GF-D8 (cell line): Measurements from ENCODE around the gene GPR158.

Experiments
- DNase-seq: peaks from one replicate; lab custom pipeline; 2025; lab: John Stamatoyannopoulos, UW

Gene GPR158

DNA sequence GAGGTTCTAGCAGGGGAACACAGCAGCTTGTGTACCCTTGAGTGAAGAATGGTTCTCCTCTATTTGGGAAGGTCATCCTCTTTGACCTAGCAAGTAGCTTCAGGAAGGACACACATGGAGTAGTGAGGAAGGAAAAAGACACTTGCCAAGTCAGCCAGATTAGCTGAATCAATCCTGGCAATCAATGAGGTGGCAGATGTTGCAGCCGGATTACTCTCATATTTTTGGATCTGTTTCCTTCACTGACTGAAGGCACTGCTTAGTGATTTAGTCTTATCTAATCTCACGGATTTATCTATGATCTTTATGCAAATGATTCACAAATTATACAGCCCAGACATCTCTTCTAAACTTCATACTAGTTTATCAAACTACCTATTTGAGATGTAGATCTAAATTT is 218.8 kb downstream of the GPR158 start:
- DNase-seq: no peak

DNA sequence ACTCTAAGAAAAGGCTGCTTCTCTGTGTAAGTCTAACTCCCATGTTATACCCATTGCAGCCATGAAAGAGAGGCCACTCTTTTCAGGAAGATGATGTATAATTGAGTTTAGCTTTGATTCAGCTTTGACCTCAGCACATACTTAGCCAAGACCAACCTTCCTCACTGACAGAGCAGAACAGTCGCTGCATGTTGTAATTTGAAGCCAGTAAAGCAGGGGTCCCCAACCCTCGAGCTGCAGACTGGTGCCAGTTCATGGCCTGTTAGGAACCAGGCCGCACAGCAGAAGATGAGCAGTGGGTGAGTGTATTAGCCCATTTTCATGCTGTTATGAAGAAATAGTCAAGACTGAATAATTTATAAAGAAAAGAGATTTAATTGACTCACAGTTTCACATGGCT is 223.9 kb downstream of the GPR158 start:
- DNase-seq: no peak

DNA sequence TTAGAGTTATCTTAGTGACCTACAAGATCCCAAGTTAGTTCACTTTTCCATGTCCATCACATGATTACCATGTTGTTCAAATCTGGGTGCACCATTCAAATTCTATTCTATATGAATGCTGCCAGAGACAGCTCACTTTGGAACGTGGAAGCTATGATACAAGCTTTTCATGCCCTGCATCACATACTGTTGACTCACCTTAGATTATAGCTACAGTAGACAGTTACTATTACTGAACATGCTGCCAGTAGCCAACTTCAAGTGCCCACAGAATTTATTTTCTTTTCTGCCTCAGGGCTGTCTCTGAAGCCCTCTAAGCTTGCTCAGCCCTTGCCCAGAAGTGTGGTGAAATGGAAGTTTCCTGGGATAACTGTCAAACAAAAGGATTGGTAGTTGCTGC is 231.1 kb downstream of the GPR158 start:
- no peak for DNase-seq

DNA sequence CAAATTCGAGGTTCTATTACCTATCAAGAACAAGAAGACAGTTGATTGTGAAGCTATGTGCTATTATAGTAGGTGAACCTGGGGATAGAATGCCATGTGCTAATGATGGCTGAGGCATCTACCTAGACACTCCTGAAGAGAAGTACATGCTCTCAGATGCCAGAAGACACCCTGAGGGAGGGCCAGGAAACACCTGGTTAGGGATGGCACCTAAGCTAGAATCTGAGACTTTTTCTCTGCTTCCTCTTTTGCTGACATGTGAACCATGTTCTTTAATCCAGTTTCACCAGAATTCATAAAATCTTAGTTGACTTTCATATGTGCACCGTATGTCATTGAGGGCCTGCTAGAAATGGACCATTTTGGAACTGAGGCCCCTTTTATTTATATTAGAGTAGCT is 242.8 kb downstream of the GPR158 start:
- no peak for DNase-seq

DNA sequence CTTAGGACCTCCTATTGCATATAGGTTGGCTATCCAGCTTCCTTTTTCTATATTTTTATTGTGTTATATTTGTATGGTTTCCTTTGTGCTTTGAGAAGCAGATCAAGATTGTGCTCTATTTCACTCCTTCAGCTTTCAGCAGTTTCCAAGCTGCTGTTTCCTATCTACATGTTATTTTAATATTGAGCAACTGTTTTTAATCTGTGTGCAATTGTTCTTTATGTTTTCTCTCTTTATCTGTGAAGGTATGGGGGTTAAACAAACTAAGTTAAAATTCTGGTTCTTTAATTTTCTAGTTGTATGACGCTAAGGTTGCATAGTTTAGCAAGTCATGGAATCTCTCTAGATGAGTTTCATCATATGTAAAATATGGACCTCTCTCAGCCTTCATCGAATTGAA is 251.0 kb downstream of the GPR158 start:
- DNase-seq: no peak

DNA sequence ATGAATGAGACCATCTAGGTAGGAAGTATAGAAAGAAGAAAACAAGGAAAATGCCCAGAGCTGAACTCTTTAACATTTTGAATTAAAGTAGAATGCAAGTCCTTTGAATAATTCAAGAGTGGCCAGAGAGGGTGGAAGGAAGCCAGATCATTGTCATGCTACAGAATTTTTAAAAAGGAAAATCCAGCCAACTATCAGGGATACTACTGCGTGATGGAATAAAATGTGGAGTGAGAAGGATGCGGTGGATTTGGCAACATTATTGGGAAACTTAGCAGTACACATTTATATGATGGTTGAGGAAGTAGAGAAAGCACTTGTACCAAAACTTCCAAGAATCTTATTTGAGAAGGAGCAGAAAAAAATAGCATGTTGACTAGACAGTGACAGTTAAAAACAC is 261.6 kb downstream of the GPR158 start:
- no peak for DNase-seq

DNA sequence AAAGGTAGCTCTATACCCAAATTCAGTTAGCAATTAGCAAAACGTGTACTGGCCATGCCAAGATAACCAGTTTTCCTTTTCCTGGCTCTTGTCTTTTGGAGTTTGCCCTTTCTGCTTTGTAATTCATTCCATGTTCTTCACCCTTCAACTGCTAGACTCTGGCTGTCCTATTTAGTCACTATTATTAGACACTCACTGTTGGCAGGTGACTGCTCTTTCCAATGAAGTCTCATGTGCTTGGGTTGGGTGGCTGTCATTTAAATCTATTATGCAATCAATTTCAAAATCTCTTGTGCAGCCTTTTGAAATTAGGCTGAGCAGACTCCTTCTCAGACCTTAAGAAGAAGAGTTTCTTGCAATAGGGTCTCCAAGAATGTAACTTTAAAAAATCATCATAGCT is 266.5 kb downstream of the GPR158 start:
- no peak for DNase-seq

DNA sequence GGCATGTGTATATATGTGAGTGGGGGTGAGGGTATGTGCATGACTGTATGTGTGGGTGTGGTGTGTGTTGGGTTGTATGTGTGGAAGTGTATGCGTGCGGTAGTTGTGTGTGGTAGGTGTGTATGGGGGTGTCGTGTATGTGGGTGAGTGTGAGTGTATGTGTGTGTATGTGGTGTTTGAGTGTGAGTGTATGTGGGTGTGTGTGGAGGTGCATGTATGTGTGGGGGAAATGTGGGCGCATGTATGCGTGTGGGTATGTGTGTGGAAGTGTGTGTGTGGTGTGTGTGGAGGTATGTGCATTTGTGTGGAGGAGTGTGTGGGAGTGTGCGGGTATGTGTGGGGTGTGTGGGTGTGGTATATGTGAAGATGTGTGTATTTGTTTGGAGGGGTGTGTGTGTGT is 269.5 kb downstream of the GPR158 start:
- DNase-seq: no peak

DNA sequence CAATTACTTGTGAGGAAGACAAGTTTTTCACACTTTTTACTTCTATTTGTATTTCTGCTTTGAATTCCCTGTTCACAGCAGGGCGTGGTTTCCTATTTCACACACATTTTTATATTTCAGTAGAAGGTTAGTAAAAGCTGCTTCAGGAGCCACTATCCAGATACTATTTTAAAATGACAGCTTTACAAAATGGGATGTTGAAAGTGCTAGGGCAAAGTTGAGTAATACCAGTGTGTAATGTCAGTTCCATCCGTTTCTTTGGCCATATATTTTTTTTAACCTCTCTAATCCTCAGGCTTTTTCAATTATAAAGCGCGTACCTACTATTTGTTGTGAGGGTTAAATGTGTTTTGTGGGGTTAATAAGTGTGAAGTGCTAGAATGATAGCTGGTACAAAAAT is 276.6 kb downstream of the GPR158 start:
- DNase-seq: no peak

DNA sequence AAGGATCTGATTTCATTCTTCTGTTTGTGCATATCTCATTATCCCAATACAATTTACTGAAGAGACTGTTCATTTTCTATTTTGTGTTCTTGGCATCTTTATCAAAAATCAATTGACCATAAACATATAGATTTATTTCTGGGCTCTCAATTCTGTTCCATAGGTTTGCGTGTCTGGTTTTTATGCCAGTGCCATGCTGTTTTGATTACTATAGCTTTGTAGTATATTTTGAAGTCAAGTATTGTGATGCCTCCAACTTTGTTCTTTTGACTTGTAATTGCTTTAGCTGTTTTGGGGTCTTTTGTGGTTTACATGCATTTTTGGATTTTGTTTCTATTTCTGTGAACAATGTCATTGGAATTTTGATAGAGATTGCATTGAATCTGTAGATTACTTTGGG is 278.8 kb downstream of the GPR158 start:
- no peak for DNase-seq

DNA sequence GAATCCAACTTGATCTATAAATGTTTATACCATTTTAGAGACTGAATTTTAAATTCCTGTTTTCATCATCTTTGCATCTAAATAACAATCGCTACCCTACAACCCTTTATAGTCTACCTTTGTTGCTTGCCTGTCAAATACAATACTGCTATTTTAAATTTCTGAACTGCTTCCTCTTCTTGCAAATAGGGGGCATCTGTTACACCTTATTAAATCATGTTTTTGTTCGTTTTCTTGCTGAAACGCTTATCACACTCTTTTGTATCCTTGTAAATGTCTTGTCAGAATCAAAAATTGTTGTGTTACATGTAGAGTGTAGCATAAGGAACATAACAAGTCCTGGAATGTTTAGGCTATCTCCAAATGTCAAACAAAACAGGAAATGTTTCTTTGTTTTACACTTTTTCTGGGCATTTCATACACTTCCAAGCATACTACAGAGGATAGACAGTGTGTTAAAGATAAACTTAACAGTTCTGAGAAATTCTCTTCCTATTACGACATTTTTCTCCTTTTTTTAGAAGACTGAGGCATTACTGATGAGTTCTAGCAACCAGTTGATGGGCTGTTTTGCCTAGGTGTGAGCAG is 281.3 kb downstream of the GPR158 start:
- DNase-seq: no peak

DNA sequence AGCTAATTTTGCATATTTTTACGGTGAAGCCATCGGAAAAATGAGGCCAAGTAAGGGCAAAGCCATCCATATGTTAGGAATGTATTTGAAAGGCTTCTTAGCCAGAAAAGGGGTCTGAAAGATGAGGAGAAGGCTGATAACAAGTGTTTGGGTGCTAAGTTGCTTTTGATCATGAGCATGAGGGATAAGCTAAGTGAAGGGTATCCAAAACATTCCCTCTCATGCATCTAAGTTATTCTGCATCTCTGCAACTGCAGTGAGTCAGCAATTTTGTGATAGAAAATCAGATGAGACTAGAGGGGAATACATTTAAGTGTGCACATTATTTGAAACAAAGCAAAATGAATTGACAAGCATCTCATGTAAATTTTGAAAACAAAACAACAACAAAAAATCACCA is 282.8 kb downstream of the GPR158 start:
- no peak for DNase-seq

DNA sequence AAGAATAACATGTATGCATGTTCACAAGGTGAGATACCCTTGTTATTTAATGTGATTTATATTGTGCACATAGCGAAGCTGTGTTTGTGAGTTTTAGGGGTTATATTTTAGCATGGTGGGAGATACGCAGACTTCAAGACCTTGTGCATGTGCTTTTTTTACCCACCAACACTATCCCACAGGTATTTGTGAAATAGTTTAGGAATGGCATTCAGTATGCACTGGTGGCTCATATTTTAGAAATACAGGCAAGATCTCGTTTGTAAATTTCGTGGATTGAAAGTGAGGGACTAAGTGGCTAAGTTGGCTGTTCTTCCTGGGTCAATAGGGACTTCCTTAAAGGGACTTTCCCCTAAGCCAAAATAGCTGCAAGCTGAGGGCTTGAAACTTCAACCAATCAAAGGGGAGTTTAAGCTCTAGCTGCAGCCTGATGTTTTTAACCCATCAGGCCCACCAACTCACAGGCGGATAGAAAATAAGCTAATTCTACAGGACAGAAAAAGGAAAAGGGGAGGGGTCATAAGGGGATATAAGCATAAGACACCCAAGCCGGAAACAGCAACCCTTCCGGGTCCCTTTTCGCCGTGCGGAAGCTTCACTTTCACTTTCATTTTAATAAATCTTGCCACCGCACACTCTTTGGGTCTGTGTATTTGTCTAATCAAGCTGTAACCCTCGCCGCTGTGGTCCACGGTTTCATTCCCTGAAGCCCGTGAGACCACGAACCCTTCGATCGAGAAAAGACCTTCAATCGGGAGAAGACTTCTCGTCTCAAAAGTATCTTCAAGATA is 291.0 kb downstream of the GPR158 start:
- DNase-seq: no peak

DNA sequence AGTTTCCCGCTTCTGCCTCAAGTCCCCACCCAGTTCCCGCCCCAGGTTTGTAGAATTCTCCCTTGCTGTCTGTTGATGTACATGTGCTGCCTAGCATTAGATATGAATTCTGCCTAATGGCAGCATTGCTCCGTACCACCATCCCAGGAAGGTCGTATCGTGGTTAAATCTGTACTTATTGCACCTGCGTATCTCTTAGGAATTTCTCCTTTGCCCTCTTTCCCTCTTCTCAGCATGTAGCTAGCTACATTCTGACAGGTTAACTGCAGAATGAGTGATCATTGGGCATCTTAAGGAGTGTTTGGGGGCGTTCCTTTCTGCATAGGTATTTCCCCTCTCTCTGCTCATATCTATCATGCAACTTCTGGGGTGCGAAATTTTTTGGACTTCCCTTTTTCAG is 293.1 kb downstream of the GPR158 start:
- no peak for DNase-seq

DNA sequence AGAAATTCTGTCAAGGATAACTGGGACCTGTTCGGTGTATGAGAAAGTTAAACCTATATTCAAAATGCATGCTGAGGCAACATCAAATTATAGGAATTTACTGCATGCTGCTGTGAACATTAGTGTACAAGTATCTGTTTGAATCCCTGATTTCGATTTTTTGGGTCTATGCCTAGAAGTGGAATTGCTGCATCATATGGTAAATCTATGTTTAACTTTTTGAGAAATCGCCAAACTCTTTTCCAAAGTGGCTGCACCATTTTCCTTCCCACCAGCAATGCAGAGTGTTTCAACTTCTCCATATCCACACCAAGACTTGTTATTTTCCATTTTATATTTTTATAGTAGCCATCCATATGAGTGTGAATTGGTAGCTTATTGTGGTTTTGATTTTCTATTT is 306.7 kb downstream of the GPR158 start:
- DNase-seq: no peak

DNA sequence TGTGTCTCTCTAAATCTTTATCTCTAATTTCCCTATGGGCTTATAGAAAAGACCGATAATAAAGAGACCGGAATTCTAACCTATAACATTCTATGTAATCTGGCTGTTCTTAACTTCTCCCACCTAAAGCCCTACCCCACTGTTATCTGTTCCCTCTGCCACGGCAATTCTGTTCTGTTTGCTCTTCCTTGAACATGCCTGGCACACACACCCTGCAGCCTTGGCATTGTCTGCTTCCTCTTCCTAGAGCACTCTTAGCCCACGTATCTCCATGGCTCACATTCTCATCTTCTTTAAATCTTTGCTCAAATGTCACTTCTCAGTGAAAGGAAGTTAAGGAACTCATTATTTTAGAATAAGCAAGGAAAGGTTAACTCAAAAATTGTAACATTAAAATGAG is 309.2 kb downstream of the GPR158 start:
- DNase-seq: no peak

DNA sequence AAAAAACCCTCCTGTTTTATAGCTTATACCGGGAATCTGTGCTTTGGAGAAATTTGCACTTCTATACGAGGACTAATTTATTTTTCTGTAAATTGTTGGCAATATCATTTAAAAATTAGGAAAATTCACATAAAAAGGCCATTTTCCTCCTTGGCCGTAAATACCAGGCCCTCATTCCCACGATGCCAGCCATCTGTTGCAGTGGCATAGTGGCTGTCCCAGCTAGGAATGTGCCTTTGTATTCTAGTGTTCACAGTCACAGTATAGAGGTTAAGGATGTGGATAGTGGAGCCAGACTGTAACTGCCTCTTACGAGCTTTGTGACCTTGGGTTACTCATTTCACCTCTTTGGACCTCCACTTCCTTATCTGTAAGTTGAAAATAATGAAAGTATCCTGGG is 312.5 kb downstream of the GPR158 start:
- DNase-seq: no peak

DNA sequence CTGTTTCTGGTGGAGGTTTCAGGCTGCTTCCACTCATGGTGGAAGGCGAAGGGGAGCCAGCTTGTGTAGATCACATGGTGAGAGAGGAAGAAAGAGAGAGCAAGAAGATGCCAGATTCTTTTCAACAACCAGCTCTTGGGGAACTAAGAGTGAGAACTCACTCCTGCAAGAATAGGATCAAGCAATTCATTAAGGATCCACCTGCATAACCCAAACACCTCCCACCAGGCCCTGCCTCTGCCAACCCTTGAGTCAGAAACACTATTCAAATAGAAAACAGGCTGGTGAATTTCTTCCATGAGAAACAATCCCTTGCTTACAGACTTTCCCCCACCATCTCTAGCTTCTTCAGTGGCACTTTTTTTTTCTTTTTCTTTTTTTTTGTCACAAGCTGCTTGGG is 317.2 kb downstream of the GPR158 start:
- no peak for DNase-seq

DNA sequence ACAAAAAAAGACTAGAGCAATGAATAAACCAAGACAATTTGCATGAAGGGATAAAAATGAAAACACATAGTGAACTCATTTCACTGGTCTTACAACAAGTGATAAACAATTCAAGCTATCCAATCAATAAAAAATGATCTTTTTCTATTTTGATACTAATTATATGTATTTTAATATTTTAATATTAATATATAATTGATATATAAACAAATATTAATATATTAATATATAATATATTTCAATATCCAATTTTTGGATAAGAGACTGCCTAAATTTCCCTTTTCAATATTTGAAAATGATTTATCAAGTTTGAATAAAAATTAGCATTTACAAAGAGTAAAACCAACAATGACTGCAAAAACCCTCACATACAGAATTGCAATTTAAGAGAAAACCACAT is 317.9 kb downstream of the GPR158 start:
- no peak for DNase-seq

DNA sequence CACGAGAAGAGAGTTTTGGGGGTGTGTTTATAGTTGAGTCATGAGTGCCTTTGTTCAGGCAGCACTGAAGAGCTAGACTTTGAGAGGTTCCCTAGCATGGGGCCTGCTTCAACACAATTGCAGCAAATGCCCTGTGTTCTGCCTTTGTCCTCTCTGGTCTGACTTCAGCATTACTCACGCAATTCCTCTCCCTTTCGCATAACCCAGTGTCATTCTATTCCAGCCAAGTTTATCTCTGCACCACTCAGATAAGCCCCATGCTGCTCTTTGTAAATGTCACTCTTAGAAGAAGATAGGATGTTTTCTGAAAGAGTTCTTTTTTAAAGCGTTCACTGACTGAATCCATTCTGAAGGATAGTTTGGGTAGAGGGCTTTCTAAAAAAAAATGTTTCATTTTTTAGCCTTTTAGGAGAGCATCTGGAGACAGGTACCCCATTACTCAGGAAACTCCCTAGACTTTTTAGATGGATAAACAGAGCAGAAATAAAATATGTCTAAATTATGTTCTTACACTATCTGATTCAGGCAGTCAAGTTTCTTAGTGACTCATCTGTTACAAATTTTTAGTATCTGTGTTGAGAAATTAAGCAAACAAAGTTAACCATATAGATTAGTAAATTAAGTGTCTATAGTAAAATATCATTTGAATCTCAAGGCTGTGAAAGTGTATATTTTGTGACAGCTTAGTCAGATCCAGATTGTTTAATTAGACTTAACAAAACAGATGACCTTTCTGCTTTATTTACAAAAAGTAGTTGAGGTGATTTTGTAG is 318.5 kb downstream of the GPR158 start:
- DNase-seq: no peak

DNA sequence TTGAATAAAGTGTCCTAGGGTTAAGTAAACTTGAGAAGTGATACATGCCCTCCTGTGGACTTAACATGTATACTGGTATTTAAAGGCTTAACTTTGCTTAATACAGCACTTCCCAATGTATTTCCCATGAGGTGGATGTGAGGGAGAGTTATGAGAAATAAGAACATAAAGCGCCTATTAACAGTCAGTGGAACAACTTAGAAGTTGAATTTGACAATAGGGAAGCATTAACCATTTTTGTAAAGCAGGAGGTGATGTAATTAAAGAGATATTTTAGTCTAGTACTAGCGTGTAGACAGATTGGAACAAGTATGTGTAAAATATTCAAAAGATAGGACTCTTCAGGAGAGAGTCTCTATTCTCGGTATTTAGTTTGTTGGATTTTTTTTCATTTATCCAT is 322.4 kb downstream of the GPR158 start:
- no peak for DNase-seq

DNA sequence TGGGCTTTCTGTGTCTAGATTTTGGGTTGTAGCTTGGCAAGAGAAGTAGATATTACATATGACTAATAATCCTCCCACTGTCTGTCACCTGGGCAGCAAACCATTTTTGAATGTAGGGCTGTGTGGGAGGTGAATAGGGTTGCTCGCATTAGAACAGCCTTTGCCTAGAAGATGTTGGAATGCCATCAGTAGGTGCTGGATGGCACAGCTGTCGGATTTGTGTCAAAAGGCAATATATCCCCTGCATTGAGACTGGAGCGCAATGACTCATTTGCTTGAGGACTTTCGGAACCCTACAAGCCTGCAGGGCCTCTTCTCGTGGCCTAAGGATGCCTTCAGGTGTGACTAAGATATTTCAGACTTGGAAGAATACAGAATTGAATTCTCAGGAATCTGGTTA is 323.8 kb downstream of the GPR158 start:
- no peak for DNase-seq

DNA sequence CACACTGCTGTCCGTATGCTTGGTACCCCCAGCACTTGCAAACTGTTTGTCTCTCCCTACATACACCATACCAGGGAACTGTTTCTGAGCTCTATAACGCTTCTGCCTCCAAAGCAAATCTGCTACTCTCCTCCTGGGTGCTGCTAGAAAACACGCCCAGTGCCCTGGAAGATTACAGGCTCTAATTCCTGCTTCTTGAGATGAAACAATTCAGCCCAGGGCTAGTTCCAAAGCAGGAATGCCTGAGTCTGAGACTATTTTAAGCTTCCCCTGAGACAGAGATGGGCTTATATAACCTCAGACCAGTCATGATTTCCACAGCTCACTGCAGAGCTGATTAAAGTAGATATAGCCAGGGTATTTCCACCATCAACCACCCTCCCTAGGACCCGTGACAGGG is 327.1 kb downstream of the GPR158 start:
- no peak for DNase-seq
